GM18517 (cell line): ENCODE measurements around the gene URI1.
A peak's percentile ranks its signal among the peaks of the same experiment; 100 is the strongest.
"Not testable (repeated sequence)": the region's sequence is repeated elsewhere in the genome, so short reads cannot be mapped to it uniquely, and the experiment has no call there.

Experiments used
- ATAC-seq: cut with Tn5 transposase; IDR thresholded peaks from one replicate; pipeline ENCODE4 v1.9.1; 2021; ENCODE audit warnings: mild to moderate bottlenecking, moderate library complexity; ENCODE audit not compliant: unreplicated experiment

The URI1 gene

GRCh38 chr19:30017172-30017571 is 75.1 kb downstream of the URI1 start:
- no peak for ATAC-seq

GRCh38 chr19:30020189-30020588 is 78.2 kb downstream of the URI1 start:
- no peak for ATAC-seq

- no peak for ATAC-seq
Observed at GRCh38 chr19:30022659-30023058, 80.6 kb downstream of the URI1 start.

GRCh38 chr19:30023330-30023729 is 81.3 kb downstream of the URI1 start:
- ATAC-seq = no peak

- no peak for ATAC-seq
Observed at GRCh38 chr19:30024091-30024490, 82.1 kb downstream of the URI1 start.

GRCh38 chr19:30026933-30027332 is 84.9 kb downstream of the URI1 start:
- ATAC-seq = no peak

GRCh38 chr19:30028118-30028991 is 86.3 kb downstream of the URI1 start:
- ATAC-seq = no peak

- no peak for ATAC-seq
Observed at GRCh38 chr19:30028992-30029343, 86.9 kb downstream of the URI1 start.

- ATAC-seq = peak; percentile 79
Observed at GRCh38 chr19:30029721-30030510, 87.9 kb downstream of the URI1 start.

- ATAC-seq = no peak
Observed at GRCh38 chr19:30034321-30034720, 92.3 kb downstream of the URI1 start.

- no peak for ATAC-seq
Observed at GRCh38 chr19:30036154-30037129, 94.4 kb downstream of the URI1 start.

GRCh38 chr19:30037835-30038234 is 95.8 kb downstream of the URI1 start:
- ATAC-seq = no peak

GRCh38 chr19:30041931-30042330 is 99.9 kb downstream of the URI1 start:
- ATAC-seq = not testable (repeated sequence)

- ATAC-seq = not testable (repeated sequence)
Observed at GRCh38 chr19:30043008-30043407, 101.0 kb downstream of the URI1 start.

- no peak for ATAC-seq
Observed at GRCh38 chr19:30044273-30045248, 102.5 kb downstream of the URI1 start.

GRCh38 chr19:30046522-30046921 is 104.5 kb downstream of the URI1 start:
- no peak for ATAC-seq

- no peak for ATAC-seq
Observed at GRCh38 chr19:30047432-30047831, 105.4 kb downstream of the URI1 start.

- ATAC-seq = no peak
Observed at GRCh38 chr19:30049226-30049625, 107.2 kb downstream of the URI1 start.

GRCh38 chr19:30049846-30050667 is 108.0 kb downstream of the URI1 start:
- ATAC-seq = no peak
